ENCODE results near the gene LPCAT3.

GRCh38 chr12:6968426-6968825 is 49.9 kb downstream of the LPCAT3 start:
- TF ChIP-seq EZH2phosphoT487 (IDR thresholded peaks at IDR 0.05; ENCODE audit: insufficient read depth, low read depth) (no peak), EZH2 (IDR thresholded peaks at IDR 0.05; ENCODE audit: insufficient read depth, poor library complexity, severe bottlenecking) (no peak)
